GM12801 (cell line): ENCODE results near the gene EPB41L2.

ENCODE experiments used
- CTCF ChIP-seq: IDR thresholded peaks from one replicate; pipeline ENCODE4 v1.5.1; 2011; ENCODE audit warnings: control low read depth; ENCODE audit not compliant: insufficient read length; ENCODE audit errors: extremely low read depth

EPB41L2 gene

GRCh38 chr6:131017962-131018361 lies 45.1 kb downstream of the EPB41L2 start:
- no peak for TF ChIP-seq CTCF

- no peak for TF ChIP-seq CTCF
Observed at GRCh38 chr6:131015630-131016263, 47.3 kb downstream of the EPB41L2 start.

GRCh38 chr6:131015025-131015591 lies 47.9 kb downstream of the EPB41L2 start:
- TF ChIP-seq CTCF = no peak

- no peak for TF ChIP-seq CTCF
Observed at GRCh38 chr6:131014080-131014776, 48.8 kb downstream of the EPB41L2 start.

- no peak for TF ChIP-seq CTCF
Observed at GRCh38 chr6:131013495-131013894, 49.5 kb downstream of the EPB41L2 start.

- TF ChIP-seq CTCF = no peak
Observed at GRCh38 chr6:131009790-131010189, 53.3 kb downstream of the EPB41L2 start.

GRCh38 chr6:131007286-131007685 lies 55.8 kb downstream of the EPB41L2 start:
- no peak for TF ChIP-seq CTCF
